ENCODE measurements around the gene VTI1A.

VTI1A gene

GRCh38 chr10:112546474-112546873, 99.5 kb downstream of the VTI1A start:
- DNase-seq (ENCODE audit: low read depth): no peak

DNA sequence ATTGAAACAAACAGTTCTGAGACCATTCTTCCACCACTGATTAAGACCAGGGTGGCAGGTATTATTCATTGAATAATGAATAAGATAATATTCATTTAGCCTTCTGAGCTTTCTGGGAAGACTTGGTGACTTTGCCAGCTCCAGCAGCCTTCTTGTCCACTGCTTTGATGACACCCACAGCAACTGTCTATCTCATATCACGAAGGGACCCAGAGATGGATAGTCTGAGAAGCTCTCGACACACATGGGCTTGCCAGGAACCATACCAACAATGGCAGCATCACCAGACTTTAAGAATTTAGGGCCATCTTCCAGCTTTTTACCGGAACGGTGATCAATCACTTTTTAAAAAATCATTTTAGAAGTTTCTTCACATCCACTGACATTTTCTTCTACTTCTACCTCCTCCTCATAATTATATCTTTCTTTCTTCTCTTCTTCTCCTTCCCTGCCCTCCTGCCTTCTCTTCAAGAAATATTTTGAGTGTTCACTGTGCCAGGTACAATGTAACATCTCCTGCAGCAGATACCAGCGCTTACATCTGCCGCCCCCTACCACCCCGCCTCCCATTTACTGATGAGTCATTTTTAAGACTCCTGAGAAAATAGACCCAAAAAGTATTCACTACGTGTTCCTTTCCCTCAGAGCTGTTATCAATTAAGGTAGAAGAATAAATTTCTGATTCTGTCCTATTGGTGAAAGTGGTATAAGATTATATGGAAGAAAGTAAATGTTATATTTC, 101.7 kb downstream of the VTI1A start:
- no peak for DNase-seq (ENCODE audit: low read depth)

DNA sequence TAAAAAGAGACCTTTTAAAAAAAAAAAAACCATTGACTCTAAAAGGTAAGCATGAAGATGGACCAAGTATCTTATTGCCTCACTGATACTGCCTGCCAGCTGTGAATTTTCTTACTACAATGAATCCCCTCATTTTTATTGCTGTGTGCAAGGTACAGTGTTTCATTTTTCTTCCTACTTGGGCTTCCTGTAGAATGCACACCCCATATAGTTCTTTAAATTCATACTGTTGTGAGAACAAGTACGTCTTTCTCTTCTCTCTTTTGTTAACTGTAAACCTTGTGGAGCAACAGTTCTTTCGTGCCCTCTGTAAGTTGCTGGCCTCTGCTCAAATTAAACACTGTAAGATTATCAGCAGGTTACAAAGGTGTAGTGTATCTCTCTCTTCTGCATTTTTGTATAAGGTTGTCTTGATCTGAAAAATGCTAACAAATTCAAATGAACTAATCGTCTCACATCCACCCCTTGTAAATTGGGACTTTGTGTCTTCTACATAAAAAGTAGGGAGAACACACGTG, 105.6 kb downstream of the VTI1A start:
- no peak for DNase-seq (ENCODE audit: low read depth)

DNA sequence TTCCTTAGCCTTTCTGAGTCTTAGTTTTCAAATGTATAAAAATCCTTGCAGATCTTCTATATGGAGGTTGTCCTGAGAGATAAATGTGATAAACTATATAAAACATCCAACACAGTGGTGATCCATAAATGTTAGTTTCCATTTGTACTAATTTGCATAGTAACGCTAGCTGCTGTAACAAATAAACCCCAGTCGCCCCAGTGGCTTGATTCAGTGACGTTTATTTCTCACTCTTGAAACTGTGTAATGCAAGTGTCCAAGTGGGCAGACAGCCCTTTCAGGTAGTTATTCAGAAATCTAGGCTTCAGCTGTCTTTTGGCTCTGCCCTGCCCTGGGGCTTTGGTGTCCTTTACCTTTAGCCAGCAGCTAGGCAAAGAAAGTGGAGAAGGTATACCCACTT, 106.3 kb downstream of the VTI1A start:
- DNase-seq (ENCODE audit: low read depth): no peak

- DNase-seq (ENCODE audit: low read depth): no peak
Observed at GRCh38 chr10:112554263-112554662, 107.2 kb downstream of the VTI1A start.

- DNase-seq (ENCODE audit: low read depth): no peak
Observed at GRCh38 chr10:112557197-112557596, 110.2 kb downstream of the VTI1A start.

DNA sequence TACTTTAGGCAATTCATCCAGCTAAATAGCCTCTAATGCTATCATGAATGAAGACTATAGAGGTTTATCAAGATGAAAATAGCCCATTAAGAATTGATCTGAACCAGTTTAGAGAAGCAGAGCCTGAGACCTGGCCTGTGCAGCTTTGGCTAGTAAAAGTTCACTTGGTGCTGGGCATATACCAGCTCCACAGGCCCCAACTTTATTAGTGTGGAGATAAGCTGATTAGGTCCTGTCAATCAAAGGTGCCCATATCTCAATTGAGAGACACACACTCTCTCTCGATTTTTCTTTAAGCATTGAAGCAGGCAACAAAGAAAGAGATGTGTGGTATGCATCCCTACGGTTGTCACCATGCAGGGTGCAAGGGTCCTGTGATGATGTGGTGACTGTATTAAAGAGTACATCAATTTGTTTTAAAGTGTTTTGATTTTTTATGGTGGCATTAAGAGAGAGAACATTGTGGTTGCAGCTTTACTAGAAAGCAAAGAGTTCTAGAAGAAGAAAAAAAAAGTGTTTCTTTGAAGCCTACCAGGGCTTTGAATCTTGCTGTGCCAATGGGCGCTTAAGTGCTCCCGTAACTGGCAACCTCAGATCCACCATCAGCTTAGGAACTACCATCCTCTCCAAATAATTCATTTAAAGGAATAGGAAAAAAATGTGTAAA, 111.6 kb downstream of the VTI1A start:
- no peak for DNase-seq (ENCODE audit: low read depth)

DNA sequence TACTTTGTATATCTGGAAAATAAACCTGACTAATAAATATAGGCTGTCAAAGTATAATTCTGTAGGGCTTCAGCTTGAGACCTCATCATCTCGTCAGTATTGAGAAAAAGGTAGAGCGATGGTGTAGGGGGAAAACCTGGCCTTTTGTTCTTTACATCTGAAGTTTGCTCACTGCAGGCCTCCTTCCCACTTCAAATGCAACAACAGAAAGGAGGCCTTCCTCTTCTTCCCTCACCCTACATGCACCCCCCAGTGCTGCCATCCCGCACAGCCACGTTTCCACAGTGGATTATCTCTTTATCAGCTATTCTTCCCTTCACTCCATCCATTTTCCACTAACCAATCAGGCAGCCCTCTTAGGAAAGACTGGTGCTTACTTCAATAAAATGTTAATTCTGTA, 112.3 kb downstream of the VTI1A start:
- DNase-seq (ENCODE audit: low read depth): no peak

DNA sequence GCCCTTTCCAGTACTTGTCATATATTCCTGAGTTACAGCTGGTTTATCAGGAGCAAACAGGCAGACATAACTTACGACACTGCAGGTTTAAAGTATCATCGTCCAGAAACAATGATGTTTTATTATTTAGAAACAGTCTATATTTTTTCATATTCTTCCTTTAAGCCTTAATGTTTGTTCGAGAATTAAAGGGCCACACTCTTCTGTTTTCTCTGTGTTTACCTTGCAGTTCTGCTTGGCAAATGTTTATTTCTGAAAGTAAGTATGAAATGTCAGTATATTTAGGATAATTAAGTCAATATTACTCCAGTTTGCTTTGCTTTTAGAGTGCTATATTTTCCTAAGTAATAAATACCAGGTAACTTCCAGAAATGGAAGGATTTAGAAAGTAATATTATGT, 115.1 kb downstream of the VTI1A start:
- no peak for DNase-seq (ENCODE audit: low read depth)

DNA sequence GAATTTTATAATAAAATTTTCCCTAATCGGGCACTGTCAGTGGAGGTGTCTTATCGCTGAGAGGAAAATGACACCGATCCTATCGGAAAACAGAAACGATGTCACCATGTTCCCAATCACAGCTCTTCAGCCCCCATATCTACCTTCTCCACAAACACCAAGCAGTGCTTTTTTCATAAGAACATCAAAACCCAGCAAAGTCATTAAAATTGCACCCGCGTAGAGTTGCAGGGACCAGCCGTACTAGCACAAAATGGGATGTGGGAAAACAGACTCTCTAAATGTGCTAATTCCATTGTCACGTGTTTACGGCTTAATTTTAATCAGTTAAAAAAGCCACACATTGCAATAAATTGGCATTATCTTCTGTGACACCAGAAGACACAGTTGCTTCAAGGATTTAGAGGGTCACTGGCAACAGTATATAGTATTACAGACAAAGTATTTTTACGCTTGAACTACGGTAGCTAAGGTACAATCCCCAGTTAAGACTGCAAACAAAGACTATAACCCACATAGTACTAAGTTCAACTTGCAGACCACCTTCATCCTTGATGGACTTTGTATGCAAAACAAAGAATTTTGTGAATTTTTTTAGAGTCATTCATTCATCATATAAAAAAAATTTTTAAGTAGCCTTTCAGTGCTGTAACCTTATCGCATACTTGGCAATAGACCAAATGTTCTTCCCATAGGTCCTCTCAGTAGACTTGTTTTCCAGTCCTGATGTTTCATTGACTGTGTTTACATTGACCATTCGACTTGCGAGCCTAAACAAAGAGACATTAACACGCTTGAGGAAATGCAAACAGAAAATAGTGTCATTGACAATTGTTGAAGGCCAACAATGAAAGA, 116.0 kb downstream of the VTI1A start:
- no peak for DNase-seq (ENCODE audit: low read depth)

DNA sequence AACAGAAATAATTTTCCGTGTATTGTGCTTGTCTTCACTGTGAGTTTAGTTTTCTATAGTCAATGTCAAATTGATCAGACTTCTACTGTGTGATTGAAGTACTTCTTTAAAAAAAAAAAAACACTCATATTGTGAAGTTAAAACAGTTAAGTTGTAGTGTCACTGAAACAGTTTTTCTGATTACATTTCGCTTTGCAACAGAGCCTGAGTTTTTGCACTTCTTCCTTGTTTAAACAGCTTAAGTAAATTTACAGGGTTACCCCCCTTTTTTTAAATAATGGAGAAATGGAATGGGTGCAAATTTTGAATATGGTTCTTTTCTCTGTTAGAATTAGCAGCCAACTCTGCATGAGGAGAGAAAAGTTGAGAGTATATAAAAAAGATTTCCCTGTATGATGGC, 117.3 kb downstream of the VTI1A start:
- DNase-seq (ENCODE audit: low read depth): no peak

DNA sequence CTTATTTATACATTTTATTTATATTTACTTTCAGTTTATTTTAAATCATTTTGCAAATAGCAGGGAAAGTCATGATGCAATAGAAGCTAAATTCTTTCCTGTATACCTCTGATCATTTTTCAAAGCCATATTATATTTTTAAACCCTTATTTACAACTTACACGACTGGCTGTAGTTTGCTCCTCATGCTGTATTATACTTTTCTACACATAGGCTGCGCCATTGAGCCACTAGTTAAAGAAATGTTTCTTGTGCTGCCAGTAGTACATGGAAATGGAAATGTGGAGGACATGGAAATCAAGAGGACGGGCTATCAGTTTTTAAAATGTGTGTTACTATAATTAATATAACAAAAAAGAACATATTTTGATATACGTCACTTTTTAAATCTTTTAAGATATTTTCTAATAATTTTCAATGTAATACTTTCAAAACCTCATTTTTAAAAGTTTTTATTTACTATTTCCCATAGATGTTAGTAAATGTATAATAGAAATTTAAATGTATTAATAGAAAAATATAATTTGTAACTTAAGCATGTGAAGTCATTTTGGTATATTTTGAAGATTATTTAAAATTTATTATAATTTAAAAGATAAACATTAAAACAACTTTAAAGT, 118.5 kb downstream of the VTI1A start:
- DNase-seq (ENCODE audit: low read depth): no peak

DNA sequence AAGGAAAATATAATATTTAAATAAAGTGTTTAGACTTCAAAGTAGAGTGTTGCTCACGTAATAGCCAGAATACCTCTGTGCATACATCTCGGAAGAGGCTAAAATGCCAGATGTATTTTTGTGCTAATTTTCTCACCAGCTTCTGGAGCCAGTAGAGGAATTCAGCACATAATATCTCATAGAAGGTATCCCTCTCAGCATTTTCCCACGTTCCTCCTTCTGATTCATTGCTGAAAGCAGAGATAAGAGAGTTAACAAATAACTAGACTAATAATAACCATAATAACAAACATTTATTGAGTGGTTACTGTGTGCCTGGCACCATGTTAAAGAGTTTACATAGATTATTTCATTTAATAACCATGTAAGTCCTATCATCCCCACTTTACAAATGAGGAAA, 123.6 kb downstream of the VTI1A start:
- no peak for DNase-seq (ENCODE audit: low read depth)

- no peak for DNase-seq (ENCODE audit: low read depth)
Observed at GRCh38 chr10:112579578-112579977, 132.6 kb downstream of the VTI1A start.

DNA sequence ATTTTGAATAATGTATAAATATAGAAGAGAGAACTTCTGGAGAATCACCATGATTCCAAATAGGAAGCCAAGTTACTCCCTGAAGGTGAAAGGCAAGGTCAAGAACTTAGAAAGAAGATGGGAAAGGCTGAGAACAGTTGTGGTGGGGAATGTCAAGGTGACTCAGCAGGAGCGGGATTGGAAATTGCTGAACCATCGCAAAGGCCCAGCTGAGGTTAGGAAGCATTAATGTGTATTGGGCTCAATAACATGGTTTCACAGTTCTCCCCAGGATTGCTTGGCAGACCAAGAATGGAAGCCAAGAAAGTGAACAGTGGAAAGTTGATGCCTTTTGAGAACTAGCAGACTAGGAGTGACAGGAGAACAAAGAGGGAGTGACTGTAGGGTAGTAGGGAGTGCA, 133.3 kb downstream of the VTI1A start:
- DNase-seq (ENCODE audit: low read depth): no peak

- DNase-seq (ENCODE audit: low read depth): no peak
Observed at GRCh38 chr10:112581921-112582320, 134.9 kb downstream of the VTI1A start.

GRCh38 chr10:112583236-112583939, 136.4 kb downstream of the VTI1A start:
- no peak for DNase-seq (ENCODE audit: low read depth)

DNA sequence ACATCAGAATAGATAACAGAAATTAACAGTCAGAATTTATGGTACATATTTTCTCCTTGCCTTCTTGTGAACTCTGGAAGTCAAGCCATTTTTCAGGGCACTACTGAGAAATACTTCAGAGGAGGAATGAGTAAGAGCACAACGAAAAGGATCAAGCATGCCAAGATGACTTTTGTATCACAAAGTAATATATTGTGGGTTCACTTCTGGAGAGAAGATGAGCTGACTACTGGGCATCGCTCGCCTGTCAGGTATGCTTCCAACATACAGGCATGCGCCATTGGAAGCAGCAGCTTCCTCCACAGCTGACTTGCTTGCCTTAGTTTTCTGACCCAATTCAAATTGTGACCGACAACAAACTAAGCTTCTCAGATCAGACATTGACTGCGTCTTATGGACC, 137.3 kb downstream of the VTI1A start:
- no peak for DNase-seq (ENCODE audit: low read depth)

GRCh38 chr10:112585126-112585525, 138.1 kb downstream of the VTI1A start:
- no peak for DNase-seq (ENCODE audit: low read depth)

- DNase-seq (ENCODE audit: low read depth): no peak
Observed at GRCh38 chr10:112585960-112586359, 138.9 kb downstream of the VTI1A start.

DNA sequence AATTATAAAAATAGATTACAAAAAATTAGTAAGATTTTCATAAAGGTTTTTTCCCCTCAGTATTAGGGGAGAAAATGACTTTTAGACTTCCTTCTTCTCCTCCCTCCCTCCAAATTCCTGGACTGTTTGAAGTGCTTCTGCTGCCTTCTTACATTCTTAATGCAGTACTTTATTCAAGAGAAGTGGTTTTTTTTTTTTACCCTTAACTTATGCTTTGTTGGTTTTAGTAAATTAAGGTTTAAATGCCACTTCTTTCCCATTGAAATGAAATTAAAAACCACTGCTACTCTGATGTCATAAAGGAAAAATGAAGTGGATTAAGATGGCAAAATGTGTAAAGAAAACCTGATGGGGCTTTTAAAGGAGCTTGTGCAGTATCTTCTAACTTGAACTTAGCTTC, 140.7 kb downstream of the VTI1A start:
- DNase-seq (ENCODE audit: low read depth): no peak
